Fibroblast of gingiva (primary cell): Measurements from ENCODE around the gene RASGEF1C.
"Not testable (repeated sequence)": the region's sequence is repeated elsewhere in the genome, so short reads cannot be mapped to it uniquely, and the experiment has no call there.

Experiments used
- DNase-seq: peaks from one replicate; pipeline ENCODE4 v3.0.0-alpha.2; 2011; ENCODE audit warnings: low read depth

RASGEF1C gene

DNA sequence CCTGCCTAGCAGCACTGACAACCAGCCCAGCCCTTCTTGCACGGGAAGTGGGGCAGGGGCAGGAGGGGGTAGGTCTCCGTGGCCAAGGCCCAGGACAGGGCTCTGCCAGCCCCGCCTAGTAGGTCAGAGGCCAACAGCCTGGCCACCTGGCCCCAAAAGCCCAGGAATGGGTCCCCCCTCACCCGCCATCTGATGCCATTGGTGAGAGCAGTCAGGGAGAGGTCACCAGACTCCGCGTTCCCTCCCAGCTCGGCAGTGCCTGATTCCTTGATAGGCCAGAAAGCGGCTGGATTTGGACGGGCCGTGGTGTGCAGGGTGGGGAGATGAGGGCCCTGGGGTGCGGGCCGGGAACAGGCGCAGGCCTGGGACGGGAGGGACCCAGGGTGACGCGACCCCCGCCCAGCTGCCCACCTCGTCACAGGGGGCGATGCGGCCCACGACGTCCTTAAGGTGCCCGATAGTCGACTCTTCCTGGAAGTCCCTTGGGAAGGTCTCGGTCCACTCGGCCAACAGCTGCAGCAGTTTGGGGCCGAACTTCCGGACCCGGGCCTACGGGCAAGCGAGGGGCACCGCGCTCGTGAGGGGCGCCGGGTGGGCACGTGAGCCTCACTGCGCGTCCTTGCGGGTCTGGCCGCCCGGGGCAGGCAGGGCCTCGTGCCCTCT, 72.9 kb downstream of the RASGEF1C start:
- DNase-seq, result no peak

DNA sequence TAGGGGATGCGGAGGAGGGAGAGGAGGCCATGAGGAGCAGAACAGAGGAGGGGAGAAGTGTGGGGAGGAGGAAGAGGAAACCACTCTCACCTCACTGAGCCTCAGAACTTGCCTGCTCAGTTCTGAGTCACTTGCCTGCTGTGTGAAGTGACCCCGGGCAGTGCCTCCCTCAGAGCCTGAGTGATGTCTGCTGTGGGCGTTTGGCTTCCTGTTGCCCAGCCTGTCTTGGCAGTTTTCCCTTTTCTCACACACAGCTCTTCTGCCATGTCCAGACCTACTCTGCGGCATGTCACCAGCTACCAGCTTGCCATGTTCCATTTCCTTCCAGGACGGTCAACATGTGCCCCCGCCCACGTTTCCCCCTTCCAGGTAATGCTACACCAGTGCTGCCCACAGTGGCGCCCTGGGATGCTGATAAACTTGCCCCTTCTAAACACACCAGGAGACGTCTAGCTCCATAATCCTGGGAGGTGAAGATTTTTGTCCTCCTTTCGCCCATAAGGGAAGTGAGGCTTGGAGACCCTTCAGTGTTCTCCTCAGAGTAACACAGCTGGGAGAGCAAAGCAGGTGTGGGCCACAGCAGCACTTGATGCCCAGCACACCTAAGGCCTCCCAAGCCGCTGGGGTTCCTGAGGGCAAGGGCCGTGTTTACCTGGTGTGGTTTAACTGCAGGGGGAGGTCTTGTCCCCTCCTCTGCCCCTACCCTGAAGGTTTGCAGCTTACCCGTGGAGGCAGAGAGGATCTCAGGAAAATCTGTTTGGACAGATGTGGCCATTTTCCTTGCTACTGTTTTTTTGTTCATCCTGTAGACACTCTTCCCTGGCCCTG, 73.7 kb downstream of the RASGEF1C start:
- DNase-seq, result no peak

DNA sequence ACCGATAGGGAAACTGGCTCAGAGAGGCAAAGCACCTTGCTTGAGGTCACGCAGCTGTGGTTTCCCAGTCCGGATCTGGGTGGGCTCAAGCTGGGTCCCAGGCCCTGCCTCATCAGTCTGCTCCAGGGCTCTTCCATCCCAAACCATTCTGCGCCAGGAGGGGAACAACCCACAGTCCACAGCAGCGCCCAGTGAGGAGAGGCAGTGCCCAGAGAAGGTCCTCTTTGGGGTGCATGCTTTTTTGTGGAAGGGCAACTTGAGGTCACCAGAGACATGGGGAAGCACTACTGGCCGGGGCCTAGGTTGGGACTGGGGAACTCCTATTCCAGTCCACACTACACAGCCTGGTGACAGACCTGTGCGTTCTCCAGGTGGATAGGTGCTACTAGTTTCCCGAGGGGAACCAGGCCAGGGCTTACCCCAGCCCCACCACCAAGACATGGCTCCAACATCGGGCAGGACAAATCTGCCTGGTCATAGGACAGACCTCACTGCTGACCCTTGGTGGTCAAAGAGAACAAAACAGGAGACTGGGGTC, 75.0 kb downstream of the RASGEF1C start:
- no peak for DNase-seq

DNA sequence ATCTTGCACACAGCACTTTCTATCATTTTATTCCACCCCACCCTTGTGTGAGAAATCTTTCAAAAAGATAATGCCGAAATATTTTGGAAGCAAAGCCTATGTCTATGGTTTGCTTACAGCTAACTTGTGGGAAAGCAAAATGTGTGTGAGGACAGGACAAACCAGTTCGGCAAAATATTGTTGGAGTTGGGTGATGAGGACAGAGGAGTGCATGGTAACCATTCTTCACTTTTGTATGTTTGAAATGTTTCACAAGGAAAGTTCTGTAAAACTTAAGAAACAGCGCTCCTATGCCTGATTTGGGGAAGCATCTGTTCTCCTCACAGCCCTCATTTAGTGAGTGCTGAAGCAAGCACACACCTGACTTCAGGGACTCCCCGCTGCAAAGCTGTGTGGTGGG, 75.5 kb downstream of the RASGEF1C start:
- DNase-seq, result no peak

DNA sequence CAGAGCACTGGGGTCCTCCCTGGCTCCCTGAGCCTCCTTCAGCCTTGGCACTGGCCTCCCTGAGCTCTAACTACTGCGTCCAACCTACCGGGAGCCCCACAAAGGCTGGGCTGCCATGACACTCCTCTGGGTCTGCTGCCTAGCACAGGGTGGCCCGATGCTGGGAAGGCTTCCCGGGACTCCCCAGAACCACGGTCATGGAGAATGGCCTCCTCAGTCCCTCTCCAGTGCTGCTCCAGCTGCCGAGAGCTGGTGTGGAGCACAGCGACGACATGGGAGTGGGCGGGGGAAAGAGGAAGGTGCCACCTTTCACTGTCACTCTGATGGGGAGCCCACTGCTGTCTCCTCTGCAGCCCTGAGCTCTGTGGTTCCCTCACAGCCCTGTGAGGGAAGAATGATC, 76.0 kb downstream of the RASGEF1C start:
- no peak for DNase-seq

DNA sequence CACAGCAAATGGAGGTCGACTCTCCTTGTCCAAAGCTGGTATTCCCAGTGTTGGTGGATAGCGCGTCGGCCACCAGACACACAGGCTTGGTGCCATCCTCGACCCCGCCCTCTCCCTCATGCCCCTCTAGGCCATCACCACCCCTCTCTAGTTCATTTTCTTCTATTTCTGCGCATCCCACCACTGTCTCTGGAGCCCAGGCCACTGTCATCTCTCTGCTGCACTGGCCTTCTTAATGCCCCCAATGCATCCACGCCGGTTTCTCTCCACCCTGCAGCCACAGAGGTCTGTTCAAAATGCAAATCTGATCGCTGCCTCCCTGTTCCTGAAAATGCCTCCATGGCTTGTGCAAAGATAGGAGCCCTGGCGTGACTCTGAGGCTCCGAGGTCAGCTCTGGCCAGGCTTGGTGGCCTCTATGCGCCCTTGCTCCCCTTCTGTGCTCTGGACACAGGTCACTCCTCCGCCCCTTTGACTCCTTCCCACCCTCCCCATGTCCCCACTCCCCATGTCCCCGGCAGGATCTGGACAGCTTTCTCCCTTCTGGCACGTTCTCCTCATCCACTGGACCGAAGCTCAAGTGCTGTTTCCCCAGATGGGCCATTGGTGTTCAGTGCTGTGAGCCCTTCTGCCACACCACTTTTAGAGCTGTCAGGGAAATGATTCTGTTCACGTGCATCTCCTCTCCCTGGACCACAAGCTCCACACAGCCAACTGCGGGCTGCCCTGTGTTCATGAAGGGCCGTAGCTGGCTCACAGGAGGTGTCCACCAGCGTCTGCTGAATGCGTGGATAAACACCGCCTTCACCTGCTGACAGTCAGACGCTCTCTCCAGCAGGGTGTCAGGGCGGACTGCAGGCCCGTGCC, 77.9 kb downstream of the RASGEF1C start:
- DNase-seq, result no peak

DNA sequence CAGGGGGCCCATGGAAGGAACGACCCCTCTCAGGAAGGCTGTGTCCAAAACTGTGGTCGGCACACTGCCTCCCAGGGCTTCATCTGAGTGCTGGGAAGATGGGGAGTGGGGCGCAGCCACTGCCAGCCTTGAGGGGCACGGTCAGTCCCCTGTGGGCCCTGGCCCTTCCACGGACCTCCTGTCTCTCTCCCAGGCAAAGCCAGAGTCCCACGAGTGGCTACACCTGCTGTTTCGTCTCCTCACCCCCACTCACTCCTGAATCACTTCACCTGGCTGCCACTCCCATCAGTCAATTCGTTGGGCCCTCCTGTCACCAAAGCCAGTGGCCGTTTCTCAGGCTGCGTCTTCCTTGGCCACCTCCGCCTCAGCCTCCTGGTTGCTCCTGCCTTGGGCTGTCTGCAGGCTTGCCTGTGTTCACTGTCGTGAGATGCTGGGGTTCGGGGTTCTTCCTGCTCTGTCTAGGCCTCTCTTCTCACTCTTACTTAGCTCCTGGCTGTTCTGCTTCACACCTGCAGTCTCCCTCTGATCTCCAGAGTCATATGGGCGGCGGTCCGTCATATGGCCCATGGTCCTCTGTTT, 78.6 kb downstream of the RASGEF1C start:
- DNase-seq, result no peak

DNA sequence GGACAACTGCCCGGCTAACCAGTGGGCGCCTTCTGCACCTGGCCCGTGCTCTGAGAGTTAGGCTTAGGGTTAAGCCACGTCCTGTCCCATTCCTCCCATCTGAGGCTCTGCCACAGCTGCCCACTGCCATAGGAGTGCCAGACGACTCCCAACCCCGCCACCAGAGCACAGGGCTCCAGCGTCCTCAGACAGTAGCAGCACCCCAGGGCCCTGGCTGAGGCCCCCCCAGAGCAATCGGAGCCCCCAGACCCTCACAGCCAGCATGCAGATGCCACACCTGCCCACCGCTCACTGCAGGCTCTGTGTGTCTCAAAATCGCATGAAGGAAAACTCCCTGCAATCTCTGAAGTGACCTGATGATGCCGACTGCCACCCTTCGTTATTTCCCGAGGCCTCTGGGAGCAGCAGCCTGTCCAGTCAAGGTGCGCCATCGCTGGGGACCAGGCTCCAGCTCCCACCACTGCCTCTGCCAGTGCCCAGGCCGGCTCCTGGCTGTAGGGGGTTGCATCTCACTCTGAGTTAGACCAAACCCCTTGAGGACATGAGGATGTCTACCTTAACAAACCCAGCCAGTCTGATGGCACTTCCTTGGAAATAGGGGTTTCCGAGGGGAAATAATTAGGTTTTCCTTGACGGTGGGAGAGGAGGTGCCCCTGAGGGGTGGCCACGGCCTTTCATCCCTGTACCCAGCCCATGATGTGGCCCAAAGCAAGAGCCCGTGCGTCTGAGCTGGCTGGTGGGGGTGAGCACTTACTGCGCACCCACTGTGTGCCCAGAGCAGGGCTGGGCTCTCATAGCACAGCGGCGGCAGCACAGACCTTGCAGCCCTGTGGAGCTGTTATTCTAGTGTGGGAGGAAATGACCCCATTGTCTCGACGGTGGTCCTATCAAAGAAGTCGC, 79.5 kb downstream of the RASGEF1C start:
- DNase-seq, result no peak

DNA sequence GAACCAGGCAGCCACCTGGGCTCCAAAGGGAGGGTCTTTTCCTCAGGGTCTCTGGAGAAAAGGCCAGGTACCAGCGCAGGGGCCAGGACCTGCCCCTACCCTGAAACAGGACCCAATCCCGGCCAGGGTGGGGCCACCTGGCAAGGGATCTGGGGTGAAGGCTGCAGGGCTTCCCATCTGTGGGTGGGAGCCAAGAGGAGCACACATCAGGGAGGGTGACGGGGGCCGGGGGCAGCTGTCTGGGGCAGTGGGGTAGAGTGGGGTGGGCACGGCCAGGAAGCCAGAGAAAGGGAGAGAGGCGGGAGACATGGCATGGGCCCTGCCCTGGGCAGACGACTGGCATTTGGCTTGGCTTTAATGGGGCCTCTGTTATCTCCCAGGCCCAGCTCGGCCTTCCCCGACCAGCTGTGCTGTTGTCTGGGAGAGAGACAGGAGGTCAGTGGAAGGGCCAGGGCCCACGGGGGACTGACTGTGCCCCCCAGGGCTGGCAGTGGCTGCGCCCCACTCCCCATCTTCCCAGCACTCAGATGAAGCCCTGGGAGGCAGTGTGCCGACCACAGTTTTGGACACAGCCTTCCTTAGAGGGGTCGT, 80.2 kb downstream of the RASGEF1C start:
- DNase-seq, result no peak

DNA sequence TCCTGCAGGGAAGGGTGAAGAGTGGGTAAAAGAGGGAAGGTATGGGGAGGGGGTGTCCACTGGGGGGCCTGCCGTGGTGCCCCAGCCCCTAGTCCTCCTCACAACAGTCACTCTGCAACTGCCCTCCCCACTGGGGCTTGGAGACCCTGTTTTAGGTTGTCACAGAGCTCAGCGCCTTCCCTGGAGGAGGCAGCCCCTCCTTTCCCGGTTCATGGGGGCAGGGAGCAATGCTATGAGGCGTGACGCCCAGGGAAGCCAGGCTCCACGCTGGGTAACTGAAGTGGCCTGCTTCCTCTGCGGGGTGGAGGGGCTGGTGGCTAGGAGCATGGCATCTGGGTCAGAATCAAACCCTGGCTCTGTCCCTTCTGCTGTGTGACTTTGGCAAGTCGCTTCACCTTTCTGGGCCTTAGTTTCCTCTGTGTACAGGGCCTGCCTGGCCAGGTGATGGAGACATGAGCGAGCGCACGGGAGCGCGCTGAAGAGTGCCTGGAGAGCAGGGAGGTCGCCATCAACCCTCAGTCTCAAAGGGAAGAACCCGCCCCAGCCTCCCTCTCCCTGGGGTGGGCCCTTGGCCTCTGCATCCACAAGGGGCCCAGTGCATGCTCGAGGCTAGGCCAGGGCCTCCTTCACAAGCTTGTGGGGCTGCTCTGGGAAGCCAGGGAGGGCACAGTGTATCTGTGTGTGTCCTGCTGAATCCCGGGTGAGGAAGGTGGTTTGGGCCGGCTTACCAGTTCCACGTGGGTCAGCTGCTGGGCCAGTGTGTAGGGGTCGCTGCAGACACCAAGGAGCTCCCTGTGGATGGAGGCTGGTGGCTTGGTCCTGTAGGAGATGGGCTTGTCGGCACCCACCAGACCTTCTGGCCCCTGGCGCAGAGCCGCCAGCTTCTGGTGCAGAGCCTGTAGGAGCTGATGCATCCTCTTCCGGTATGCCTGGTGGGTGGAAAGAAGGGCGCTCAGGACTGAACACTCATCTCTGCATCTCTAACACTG, 81.0 kb downstream of the RASGEF1C start:
- DNase-seq, result no peak

DNA sequence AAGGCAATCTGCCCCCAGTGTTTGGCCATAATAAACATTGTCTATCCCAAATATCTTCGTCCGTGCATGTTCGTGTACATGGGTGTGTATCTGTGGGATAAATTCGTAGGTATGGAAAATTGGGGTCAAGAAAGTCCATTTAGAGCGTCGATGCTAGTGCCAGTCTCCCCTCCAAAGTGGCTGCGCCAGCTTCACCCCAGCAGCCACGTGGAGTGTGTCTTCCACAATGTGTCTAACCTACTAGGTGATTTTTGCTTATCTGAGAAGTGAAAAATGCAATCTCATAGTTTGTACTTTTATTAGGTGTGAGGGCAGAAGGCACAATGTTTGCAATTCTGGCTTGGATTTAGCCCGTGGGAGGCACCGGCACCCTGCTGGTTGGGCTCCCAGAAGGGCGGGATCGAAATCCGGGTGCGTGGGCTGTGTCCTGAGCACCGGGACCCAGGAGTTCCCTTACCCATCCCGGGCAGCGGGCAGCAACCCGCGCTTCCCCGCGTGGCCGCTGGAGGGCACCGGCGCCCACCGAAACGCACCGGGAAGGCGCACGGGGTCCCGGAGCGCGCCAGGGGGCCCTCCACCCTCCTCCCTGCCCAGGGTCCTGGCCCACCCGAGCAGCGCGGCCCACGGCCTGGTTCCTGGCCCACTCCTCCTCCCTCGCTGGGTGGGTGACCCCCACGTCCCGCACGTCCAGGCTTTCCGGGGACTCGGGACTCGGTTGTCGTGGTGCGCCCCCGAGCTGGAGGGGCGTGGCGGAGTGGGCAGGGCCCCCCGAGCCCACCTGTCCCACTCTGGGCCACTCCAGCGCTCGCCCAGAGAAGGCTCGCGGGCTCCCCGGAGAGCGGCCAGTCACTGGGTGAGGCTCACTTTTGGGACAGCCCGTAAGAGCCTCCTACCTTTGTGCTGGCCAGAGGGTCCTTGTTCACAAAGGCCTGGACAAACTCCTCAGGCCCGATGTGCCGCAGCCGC, 82.0 kb downstream of the RASGEF1C start:
- DNase-seq, result no peak

DNA sequence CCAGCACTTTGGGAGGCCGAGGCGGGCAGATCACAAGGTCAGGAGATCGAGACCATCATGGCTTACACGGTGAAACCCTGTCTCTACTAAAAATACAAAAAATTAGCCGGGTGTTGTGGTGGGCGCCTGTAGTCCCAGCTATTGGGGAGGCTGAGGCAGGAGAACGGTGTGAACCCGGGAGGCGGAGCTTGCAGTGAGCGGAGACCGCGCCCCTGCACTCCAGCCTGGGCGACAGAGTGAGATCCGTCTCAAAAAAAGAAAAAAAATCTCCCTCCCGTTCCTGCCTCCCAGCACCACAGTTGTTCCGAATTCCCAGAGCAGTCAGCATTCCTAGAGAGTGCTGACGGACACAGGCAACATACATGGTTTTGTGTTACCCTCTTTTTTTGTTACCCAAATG, 82.9 kb downstream of the RASGEF1C start:
- DNase-seq, result not testable (repeated sequence)

DNA sequence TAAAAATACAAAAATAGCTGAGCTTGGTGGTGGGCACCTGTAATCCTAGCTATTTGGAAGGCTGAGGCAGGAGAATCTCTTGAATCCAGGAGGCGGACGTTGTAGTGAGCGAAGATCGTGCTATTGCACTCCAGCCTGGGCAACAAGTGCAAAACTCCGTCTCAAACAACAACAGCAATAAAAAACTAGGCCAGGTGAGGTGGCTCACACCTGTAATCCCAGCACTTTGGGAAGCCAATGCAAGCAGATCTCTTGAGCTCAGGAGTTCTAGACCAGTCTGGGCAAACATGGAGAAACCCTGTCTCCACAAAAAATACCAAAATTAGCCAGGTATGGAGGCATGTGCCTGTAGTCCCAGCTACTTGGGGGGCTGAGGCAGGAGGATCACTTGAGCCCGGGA, 84.3 kb downstream of the RASGEF1C start:
- not testable (repeated sequence) for DNase-seq

DNA sequence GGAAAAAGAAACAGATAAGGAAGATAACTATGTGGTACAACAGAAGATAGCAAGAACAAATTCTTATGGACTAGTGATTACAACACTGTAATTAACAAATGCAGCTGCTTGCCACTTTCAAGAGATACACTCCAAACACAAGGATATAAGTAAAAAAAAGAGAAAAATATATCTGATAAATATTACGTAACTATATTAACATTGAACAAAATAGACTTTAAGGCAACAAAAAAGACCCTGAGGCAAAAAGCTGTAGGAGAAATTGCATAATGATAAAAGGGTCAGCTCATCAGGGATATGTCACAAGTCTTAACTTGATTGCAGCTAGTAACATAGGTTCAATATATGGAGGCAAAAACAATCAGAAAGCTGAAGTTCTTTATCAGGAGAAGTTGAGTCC, 86.1 kb downstream of the RASGEF1C start:
- no peak for DNase-seq

DNA sequence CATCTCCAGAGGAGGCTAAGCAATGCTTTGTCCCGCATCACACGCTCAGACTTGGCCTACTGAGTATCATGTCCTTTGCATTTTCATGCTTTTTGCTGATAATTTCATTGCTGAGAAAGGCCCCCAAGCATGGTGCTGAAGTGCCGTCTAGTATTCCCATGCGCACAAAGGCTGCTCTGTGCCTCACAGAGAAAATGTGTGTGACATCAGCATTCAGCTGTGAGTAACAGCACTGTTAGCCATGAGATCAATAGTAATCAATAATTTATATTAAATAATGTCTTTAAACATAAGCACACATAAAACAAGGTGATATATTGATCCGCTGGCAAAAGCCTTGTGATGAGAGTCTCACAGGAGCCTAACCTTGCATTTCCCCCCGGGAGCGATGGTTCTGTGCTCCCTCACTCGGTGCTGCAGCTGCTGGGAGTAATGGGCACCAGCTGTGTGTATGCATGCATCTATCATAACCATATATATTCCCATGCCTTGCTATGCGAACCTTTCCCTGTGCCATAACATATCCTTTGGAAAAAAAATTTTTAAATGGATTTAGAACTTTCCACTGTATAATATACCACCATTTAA, 87.1 kb downstream of the RASGEF1C start:
- DNase-seq, result no peak

DNA sequence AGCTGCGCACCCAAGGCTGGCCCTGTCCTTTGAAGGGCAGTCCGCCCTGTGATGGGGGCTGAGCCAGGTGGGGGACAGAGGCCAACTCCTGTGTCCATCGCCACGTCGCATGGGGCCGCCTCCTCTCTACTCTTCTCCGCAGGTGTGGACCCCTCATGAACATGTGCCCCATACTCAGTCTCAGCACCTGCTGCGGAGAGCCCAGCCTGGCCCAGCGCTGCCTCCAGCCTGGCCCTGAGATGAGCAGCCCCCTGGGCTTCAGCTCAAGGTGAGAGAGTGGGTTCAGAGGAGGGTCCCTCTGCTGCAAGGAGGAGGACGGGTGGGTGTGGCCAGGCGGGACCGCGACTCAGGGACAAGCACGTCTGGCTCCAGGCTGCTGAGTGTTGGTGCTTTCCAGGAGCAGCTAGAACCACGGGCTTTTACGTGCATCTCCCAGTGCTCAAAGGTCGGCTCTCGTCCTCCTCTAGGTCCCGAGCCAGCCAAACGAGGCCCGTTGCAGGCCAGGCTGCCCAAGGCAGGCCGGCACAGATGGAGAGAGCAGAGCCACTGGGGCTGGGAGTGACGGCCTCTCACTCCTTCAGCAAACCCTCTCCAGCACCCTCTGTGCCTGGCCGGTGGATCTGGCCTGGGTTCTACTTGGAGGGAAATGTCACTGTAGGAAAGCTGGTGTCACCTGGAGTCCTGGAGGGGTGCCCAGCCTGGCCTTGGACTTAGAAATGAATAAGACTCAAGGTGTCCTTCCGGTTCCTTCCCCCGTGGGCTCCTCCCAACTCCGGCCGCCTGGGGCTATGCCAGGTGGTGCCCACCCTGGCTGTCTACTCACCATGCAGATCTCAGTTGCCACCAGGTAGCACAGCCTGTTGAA, 88.5 kb downstream of the RASGEF1C start:
- no peak for DNase-seq

DNA sequence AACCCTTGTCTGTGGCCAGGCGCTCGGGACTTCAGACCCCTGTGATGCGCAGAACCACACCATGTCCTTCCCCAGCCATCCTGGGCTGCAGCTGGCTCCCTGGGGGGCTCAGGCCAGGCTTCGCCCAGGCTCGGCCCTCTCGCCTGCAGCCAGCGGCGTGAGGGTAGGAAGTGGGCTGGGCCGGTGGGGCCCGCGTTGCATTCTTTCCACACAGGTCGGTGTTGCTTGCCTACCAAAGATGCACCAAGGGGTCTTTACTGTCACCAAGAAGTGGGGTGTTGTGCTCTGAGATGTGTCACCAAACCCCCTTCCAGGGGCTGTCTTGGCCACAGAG, 89.1 kb downstream of the RASGEF1C start:
- DNase-seq, result no peak
